MCF 10A (cell line): ENCODE results near the gene LY6G5C. TPM values are rescaled to one million over a fixed set of nuclear protein-coding genes. Genes with fewer than 3 reads are reported as not detected.

Experiments used
- BruUV-seq: library from RNA; stranded (reverse); fragments of 400-500 nt; replicated peaks from 2 replicates; lab custom pipeline; 2021; lab: Mats Ljungman, UMichigan
- CTCF ChIA-PET: fragments of 300-600 bp; sonication (Branson Sonifier 250); formaldehyde crosslinking; extraction: SDS; loops from one replicate; lab custom pipeline; 2021; ENCODE audit warnings: antibody characterized with exemption, inconsistent platforms; lab: Yijun Ruan, JAX
- POLR2A ChIA-PET: fragments of 300-600, 350-650 bp; sonication (Branson Sonifier 250); formaldehyde crosslinking; extraction: SDS; loops from one replicate; lab custom pipeline; 2020; ENCODE audit warnings: antibody characterized with exemption, inconsistent platforms; lab: Yijun Ruan, JAX
- DNase-seq: peaks from one replicate; pipeline ENCODE4 v3.0.0-alpha.2; 2018; ENCODE audit not compliant: unreplicated experiment
- H3K27ac Mint-ChIP-seq: one replicate; pipeline ENCODE4 v1.8.0; 2022; ENCODE audit warnings: mild to moderate bottlenecking, low read depth, mixed read lengths; ENCODE audit not compliant: unreplicated experiment
- H3K27me3 Mint-ChIP-seq: one replicate; pipeline ENCODE4 v1.8.0; 2022; ENCODE audit warnings: mixed read lengths; ENCODE audit not compliant: insufficient read depth, unreplicated experiment
- H3K36me3 Mint-ChIP-seq: one replicate; pipeline ENCODE4 v1.8.0; 2022; ENCODE audit warnings: mild to moderate bottlenecking, moderate library complexity, mixed read lengths; ENCODE audit not compliant: insufficient read depth, unreplicated experiment
- H3K4me1 Mint-ChIP-seq: one replicate; pipeline ENCODE4 v1.8.0; 2022; ENCODE audit warnings: mixed read lengths; ENCODE audit not compliant: insufficient read depth, unreplicated experiment
- H3K4me3 Mint-ChIP-seq: one replicate; pipeline ENCODE4 v1.8.0; 2022; ENCODE audit warnings: mild to moderate bottlenecking, moderate library complexity, mixed read lengths; ENCODE audit not compliant: unreplicated experiment
- H3K9me3 Mint-ChIP-seq: one replicate; pipeline ENCODE4 v1.8.0; 2022; ENCODE audit warnings: mixed read lengths; ENCODE audit not compliant: unreplicated experiment
- CTCF ChIP-seq: fragments of 200-600 bp; IDR thresholded peaks from one replicate; pipeline ENCODE4 v1.8.0; 2022; ENCODE audit warnings: antibody characterized with exemption, mild to moderate bottlenecking; ENCODE audit not compliant: unreplicated experiment
- intact Hi-C: fragments of 100-400 bp; cut with micrococcal nuclease; formaldehyde crosslinking; loops from 2 replicates; pipeline ENCODE4 v1.14.1; 2022
- total RNA-seq: library from RNA; stranded (reverse); gene quantifications from 2 replicates; pipeline ENCODE4 v1.2.3, GENCODE V29; 2022

LY6G5C gene
- total RNA-seq, 1 experiment from 2014 or later: 1.4 TPM

DNA sequence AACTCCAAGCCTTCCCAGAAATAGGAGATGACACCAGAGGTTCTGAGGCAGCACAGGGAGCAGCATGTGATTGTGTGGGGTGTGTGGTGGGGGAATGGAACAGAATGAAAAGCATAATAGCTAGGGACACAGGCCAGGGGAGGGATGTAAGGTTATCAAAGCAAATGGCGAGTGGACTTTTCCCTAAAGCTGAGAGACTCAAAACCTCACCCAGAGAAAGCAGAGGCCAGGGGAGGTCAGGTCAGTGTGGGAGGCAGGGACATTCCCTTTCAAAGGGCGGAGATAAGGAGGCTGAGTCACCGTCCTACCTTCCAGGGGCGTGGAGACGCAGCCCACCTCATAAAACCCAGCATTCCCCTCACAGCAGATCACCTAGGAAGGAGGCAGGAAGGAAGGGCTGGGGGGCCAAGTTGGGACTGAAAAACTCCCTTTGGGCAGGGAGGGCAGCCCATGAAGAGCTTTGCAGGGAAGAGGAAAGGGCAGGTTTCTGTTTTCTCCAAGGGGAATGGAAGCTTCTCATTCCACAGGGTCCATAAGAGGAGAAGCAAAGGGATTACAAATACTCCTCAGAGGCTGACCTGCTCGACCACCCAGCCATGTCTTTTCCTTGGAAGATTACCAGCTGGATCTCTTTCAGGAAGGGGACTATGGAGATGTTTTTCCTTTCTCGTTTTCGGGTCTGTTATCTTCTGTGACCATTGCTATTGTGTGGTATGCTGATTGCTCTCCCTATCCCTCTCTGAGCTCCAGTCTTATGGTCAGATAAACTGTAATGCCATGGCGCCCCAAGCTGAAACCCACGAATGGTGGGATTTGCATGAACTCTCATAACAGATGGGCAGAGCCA is 9.6 kb upstream of the LY6G5C start:
- no peak for TF ChIP-seq CTCF
- peak overlapping the region; percentile 33 for H3K27ac Mint-ChIP-seq
- peaks cover 57% of the 10 kb centered on the region for H3K36me3 Mint-ChIP-seq
- no peaks in the 10 kb centered on the region for H3K27me3 Mint-ChIP-seq
- no peaks in the 10 kb centered on the region for H3K9me3 Mint-ChIP-seq
- no peak overlapping the region for H3K4me3 Mint-ChIP-seq
- DNase-seq: no peak
- CTCF ChIA-PET: interaction anchor here (0.5 to 2.2 kb wide), 9 partner anchors 9 to 1918 kb away, joined by 3 to 9 read pairs (median 3); partner anchors contain the start of genes ABHD16A and LY6G5C
- H3K4me1 Mint-ChIP-seq: peaks cover 6% of the 10 kb centered on the region
- POLR2A ChIA-PET: interaction anchor here (0.6 to 3.4 kb wide), 5 partner anchors 9 to 1008 kb away, joined by 3 to 19 read pairs (median 4); partner anchors contain the start of genes ABHD16A and LY6G5C
- no TSS peak for BruUV-seq
- intact Hi-C loops: no loop called here

DNA sequence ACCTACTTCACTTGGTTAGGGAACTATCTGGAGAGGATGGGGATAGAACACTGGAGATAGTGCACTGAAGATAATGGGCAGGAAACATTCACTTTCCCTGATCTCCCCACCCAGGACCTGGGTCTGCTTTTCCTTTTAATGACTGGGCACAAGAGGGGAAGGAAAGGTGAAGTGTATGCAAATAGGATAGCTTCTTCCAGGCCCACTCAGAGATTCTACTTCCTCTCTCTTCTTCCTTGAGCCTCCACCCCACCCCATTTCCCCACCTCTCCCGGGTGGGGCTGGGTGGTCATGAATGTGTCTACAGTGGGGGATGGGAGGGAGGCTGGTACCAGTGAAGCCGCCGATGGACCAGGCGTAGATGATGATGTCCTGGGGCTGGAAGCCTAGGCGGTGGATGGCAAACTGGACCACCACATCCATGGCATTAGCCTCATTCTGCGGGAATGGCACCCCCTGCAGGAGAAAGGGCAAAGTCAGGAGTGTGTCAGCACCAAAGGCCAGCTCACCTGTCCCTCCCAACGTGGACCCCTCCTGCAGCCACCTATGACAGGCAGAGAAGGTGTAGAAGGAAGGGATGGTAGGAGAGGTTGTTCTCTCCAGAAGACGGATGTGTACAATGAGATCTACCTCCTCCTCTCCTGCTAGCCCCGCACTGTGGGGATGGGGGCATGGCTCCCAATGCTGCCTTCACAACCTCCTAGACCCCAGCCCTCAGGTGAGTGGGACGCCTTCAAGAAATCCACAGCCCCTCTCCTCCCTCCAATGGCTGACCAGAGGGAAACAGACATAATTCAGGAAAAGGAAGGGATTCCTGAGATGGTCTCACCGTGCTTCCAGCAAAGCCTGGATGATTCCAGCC is 8.6 kb upstream of the LY6G5C start:
- no peaks in the 10 kb centered on the region for H3K9me3 Mint-ChIP-seq
- no peak for TF ChIP-seq CTCF
- no peak overlapping the region for H3K27ac Mint-ChIP-seq
- ChIA-PET POLR2A (interaction anchor here (0.7 to 1.0 kb wide), 2 partner anchors 9 to 38 kb away, joined by 3 read pairs; partner anchors contain the start of gene LY6G5C), CTCF (interaction anchor here (0.9 to 2.2 kb wide), 3 partner anchors 8 to 22 kb away, joined by 3 to 9 read pairs (median 3); partner anchors contain the start of gene LY6G5C)
- peaks cover 6% of the 10 kb centered on the region for H3K4me1 Mint-ChIP-seq
- no TSS peak for BruUV-seq
- intact Hi-C loops: no loop called here
- H3K27me3 Mint-ChIP-seq: no peaks in the 10 kb centered on the region
- H3K4me3 Mint-ChIP-seq: no peak overlapping the region
- peaks cover 54% of the 10 kb centered on the region for H3K36me3 Mint-ChIP-seq
- DNase-seq: no peak

DNA sequence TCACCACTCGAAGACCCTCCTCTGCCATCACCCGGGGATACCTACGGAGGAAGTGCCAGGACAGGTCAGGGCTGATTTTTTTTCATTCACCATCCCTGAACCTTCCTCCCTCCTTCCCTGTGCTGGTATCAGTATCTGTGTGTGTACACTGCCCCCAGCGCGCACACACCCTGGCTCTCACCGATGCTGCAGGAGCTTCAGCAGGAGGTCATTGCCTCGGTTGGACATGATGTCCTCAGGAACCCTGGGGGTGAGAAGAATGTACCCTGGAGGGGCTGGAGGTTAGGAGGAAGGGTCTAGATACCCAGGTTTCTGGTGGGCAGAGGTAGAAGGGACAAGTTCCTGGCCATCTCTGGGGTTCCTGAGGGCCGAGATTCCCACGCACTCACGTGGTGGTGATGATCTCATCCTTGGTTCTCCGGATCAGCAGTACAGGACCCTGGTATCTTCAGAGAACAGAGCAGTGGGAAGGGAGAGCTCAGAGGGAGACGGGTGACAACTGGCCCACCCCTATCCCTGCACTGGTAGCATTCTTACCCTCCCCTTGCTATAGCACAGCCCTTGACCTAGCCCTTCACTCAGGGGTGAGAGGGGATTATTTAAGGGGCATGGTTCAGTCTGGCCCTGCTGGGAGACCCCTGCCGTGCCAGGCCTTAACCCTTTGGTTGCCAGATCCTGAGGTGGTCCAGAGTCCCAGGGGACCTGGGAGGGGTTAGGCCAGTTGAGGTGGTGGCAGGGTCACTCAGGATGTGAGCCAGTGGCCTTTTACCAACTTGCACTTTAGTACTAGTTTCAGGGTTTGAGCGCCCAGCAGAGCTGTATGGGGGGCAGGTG is 7.2 kb upstream of the LY6G5C start:
- Mint-ChIP-seq H3K27me3 (no peaks in the 10 kb centered on the region), H3K4me1 (peaks cover 6% of the 10 kb centered on the region), H3K4me3 (no peak overlapping the region), H3K36me3 (peaks cover 42% of the 10 kb centered on the region), H3K27ac (no peak overlapping the region), H3K9me3 (no peaks in the 10 kb centered on the region)
- intact Hi-C loops: no loop called here
- BruUV-seq: no TSS peak
- TF ChIP-seq CTCF: no peak
- no peak for DNase-seq
- POLR2A ChIA-PET: interaction anchor here (0.7 kb wide), 1 partner anchor 27 kb away, joined by 3 read pairs; no protein-coding TSS in a partner anchor
- CTCF ChIA-PET: interaction anchor here (0.6 to 0.7 kb wide), 4 partner anchors 145 to 287 kb away, joined by 3 to 4 read pairs (median 3); no protein-coding TSS in a partner anchor
